K562 (cell line): ENCODE data around the gene REEP3. TPM values are rescaled to one million over a fixed set of nuclear protein-coding genes. Genes with fewer than 3 reads are reported as not detected.

Source experiments
- CBX1 ChIP-seq: sonication (generic); IDR thresholded peaks from 2 replicates; pipeline ENCODE4 v1.6.1; 2016; ENCODE audit warnings: antibody characterized with exemption, low read depth, mild to moderate bottlenecking
- DNMT1 ChIP-seq: fragments of 450-650 bp; IDR thresholded peaks from 2 replicates; pipeline ENCODE4 v1.6.1; 2016; ENCODE audit warnings: antibody characterized with exemption, mild to moderate bottlenecking
- FIP1L1 ChIP-seq: fragments of 200-400 bp; formaldehyde crosslinking; IDR thresholded peaks from 2 replicates; pipeline ENCODE4 v1.6.1; 2018; ENCODE audit warnings: mild to moderate bottlenecking, low read depth, low read length; ENCODE audit not compliant: poor library complexity, severe bottlenecking
- HLTF ChIP-seq: fragments of 450-650 bp; IDR thresholded peaks from 2 replicates; pipeline ENCODE4 v1.6.1; 2016
- MEIS2 ChIP-seq: fragments of 450-650 bp; IDR thresholded peaks from 2 replicates; pipeline ENCODE4 v1.6.1; 2014; ENCODE audit warnings: mild to moderate bottlenecking; ENCODE audit not compliant: partially characterized antibody
- ZBTB17 ChIP-seq: fragments of 450-650 bp; formaldehyde crosslinking; IDR thresholded peaks from 2 replicates; pipeline ENCODE4 v1.4.0; 2020; ENCODE audit warnings: mild to moderate bottlenecking
- ZNF263 ChIP-seq: sonication (generic); formaldehyde crosslinking; IDR thresholded peaks from 2 replicates; pipeline ENCODE4 v1.8.0; 2022; ENCODE audit warnings: mild to moderate bottlenecking, missing genetic modification reagents, borderline replicate concordance
- ZNF3 ChIP-seq: fragments of 250-450 bp; sonication (Bioruptor Pico); IDR thresholded peaks from 2 replicates; pipeline ENCODE4 v1.5.0; 2021; ENCODE audit warnings: mild to moderate bottlenecking, moderate library complexity
- polyA plus RNA-seq, 8 experiments: library from polyadenylated mRNA; depleted of rRNA in 4 of 8; stranded (reverse) in 5 of 8; unstranded in 3 of 8; fragments of >200 nt; fragmentation: Nextera tagmentation in 2 of 8; fragmentation: Illumina TruSeq in 1 of 8; extraction: Ambion mirVana in 2 of 8; extraction: Trizol in 1 of 8; gene quantifications; 2 replicates each; pipeline versions ENCODE4 v1.2.1 to v1.2.3, GENCODE V29; 2011 to 2014; ENCODE audit warnings: inconsistent platforms in 1 of 8, missing spikeins in 1 of 8
- total RNA-seq, 7 experiments: library from RNA; depleted of rRNA in 6 of 7; stranded (reverse); fragments of >200 nt in 6 of 7; fragmentation: Illumina TruSeq in 2 of 7; extraction: Trizol in 2 of 7; gene quantifications; 2 replicates each; pipeline versions ENCODE4 v1.2.1 to v1.2.3, GENCODE V29; 2011 to 2021; ENCODE audit warnings: low replicate concordance in 1 of 7
- TF ChIP-seq, protein P1 (sequence below): IDR thresholded peaks from 2 replicates; pipeline ENCODE4 v1.6.1; 2014; ENCODE audit warnings: antibody characterized with exemption
- TF ChIP-seq, protein P2 (sequence below): sonication (generic); formaldehyde crosslinking; IDR thresholded peaks from 2 replicates; pipeline ENCODE4 v1.8.0; 2022; ENCODE audit warnings: mild to moderate bottlenecking, missing genetic modification reagents, borderline replicate concordance
- TF ChIP-seq, protein P3 (sequence below): fragments of 450-650 bp; IDR thresholded peaks from 2 replicates; pipeline ENCODE4 v1.6.1; 2016; ENCODE audit warnings: antibody characterized with exemption
- TF ChIP-seq, protein P4 (sequence below): sonication (generic); formaldehyde crosslinking; IDR thresholded peaks from 2 replicates; pipeline ENCODE4 v1.8.0; 2023; ENCODE audit warnings: mild to moderate bottlenecking, missing genetic modification reagents
- TF ChIP-seq, protein P5 (sequence below): sonication (generic); formaldehyde crosslinking; IDR thresholded peaks from 2 replicates; pipeline ENCODE4 v1.8.1; 2022; ENCODE audit warnings: missing genetic modification reagents
- TF ChIP-seq, protein P6 (sequence below): fragments of 250-450 bp; sonication (Bioruptor Pico); IDR thresholded peaks from 2 replicates; pipeline ENCODE4 v1.5.1; 2021; ENCODE audit warnings: mild to moderate bottlenecking

The REEP3 gene
- total and polyA plus RNA-seq, 9 of the 15 experiments (the other 6 are each of a cell fraction or from before 2014, with no cell fraction given), result 3.4 to 13.4 (median 9.2) TPM

DNA sequence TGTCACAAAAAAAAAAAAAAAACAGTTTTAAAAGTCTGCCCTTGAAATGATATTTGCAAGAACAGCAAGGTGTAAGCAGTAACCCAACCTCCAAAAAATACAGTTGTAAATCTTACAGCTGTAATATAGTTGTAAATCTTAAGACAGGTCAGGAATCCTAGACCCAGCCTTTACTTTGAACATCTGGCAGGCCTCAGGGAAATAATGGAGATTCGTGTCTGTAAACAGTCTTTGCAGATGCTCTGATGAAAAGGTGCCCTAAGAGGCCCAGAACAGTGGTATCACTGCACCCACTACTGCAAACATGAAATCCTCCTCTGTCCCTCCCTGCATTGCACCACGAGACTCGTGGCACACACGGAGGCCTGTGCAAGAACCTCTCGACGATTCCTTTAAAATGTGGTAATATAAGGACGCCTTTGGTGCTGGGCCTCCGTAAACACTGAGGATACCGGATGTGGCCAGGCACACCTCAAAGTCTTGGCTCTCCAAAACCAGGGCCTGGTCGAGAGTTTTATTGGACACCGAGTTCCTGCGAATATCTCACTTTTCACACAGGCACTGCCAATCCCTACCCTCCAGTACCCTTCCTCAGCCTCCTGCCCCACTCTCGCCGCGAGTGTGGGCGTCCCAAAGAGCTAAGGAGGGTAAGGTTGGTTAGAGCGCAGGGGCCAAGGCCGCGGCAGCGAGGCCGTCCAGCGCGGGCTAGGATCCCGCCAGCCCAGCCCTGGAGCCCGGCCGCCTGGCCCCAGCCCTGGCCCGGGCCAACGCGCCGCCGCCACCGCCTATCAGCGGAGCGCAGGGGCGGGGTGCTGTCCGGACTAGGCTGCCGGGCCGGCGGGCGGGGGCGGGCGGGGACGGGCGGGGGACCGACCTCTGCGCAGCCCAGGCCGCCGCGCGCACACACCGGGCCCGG lies at the start of gene REEP3 (continued):
- TF ChIP-seq, protein P1, sequence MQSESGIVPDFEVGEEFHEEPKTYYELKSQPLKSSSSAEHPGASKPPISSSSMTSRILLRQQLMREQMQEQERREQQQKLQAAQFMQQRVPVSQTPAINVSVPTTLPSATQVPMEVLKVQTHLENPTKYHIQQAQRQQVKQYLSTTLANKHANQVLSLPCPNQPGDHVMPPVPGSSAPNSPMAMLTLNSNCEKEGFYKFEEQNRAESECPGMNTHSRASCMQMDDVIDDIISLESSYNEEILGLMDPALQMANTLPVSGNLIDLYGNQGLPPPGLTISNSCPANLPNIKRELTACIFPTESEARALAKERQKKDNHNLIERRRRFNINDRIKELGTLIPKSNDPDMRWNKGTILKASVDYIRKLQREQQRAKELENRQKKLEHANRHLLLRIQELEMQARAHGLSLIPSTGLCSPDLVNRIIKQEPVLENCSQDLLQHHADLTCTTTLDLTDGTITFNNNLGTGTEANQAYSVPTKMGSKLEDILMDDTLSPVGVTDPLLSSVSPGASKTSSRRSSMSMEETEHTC, result no peak
- TF ChIP-seq, protein P2, sequence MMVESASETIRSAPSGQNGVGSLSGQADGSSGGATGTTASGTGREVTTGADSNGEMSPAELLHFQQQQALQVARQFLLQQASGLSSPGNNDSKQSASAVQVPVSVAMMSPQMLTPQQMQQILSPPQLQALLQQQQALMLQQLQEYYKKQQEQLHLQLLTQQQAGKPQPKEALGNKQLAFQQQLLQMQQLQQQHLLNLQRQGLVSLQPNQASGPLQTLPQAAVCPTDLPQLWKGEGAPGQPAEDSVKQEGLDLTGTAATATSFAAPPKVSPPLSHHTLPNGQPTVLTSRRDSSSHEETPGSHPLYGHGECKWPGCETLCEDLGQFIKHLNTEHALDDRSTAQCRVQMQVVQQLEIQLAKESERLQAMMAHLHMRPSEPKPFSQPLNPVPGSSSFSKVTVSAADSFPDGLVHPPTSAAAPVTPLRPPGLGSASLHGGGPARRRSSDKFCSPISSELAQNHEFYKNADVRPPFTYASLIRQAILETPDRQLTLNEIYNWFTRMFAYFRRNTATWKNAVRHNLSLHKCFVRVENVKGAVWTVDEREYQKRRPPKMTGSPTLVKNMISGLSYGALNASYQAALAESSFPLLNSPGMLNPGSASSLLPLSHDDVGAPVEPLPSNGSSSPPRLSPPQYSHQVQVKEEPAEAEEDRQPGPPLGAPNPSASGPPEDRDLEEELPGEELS (CRISPR knock-in tag), result peak; percentile 85; the same call in 1 of the 2 replicates
- TF ChIP-seq MEIS2, result peak; percentile 70
- TF ChIP-seq, protein P3, sequence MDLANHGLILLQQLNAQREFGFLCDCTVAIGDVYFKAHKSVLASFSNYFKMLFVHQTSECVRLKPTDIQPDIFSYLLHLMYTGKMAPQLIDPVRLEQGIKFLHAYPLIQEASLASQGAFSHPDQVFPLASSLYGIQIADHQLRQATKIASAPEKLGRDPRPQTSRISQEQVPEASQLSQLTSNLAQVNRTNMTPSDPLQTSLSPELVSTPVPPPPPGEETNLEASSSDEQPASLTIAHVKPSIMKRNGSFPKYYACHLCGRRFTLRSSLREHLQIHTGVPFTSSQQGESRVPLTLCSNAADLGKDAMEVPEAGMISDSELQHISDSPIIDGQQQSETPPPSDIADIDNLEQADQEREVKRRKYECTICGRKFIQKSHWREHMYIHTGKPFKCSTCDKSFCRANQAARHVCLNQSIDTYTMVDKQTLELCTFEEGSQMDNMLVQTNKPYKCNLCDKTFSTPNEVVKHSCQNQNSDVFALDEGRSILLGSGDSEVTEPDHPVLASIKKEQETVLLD, result no peak
- no peak for TF ChIP-seq FIP1L1
- no peak for TF ChIP-seq DNMT1
- no peak for TF ChIP-seq HLTF
- TF ChIP-seq, protein P4, sequence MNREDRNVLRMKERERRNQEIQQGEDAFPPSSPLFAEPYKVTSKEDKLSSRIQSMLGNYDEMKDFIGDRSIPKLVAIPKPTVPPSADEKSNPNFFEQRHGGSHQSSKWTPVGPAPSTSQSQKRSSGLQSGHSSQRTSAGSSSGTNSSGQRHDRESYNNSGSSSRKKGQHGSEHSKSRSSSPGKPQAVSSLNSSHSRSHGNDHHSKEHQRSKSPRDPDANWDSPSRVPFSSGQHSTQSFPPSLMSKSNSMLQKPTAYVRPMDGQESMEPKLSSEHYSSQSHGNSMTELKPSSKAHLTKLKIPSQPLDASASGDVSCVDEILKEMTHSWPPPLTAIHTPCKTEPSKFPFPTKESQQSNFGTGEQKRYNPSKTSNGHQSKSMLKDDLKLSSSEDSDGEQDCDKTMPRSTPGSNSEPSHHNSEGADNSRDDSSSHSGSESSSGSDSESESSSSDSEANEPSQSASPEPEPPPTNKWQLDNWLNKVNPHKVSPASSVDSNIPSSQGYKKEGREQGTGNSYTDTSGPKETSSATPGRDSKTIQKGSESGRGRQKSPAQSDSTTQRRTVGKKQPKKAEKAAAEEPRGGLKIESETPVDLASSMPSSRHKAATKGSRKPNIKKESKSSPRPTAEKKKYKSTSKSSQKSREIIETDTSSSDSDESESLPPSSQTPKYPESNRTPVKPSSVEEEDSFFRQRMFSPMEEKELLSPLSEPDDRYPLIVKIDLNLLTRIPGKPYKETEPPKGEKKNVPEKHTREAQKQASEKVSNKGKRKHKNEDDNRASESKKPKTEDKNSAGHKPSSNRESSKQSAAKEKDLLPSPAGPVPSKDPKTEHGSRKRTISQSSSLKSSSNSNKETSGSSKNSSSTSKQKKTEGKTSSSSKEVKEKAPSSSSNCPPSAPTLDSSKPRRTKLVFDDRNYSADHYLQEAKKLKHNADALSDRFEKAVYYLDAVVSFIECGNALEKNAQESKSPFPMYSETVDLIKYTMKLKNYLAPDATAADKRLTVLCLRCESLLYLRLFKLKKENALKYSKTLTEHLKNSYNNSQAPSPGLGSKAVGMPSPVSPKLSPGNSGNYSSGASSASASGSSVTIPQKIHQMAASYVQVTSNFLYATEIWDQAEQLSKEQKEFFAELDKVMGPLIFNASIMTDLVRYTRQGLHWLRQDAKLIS (CRISPR knock-in tag), result 0 out of 2 replicates have a peak, but pooled peaks have one; percentile 39
- TF ChIP-seq ZNF3 (CRISPR knock-in tag), result no peak
- TF ChIP-seq CBX1, result 0 out of 2 replicates have a peak, but pooled peaks have one; percentile 89
- TF ChIP-seq, protein P5, sequence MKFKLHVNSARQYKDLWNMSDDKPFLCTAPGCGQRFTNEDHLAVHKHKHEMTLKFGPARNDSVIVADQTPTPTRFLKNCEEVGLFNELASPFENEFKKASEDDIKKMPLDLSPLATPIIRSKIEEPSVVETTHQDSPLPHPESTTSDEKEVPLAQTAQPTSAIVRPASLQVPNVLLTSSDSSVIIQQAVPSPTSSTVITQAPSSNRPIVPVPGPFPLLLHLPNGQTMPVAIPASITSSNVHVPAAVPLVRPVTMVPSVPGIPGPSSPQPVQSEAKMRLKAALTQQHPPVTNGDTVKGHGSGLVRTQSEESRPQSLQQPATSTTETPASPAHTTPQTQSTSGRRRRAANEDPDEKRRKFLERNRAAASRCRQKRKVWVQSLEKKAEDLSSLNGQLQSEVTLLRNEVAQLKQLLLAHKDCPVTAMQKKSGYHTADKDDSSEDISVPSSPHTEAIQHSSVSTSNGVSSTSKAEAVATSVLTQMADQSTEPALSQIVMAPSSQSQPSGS (CRISPR knock-in tag), result peak; percentile 46; the same call in 1 of the 2 replicates
- TF ChIP-seq, protein P6, sequence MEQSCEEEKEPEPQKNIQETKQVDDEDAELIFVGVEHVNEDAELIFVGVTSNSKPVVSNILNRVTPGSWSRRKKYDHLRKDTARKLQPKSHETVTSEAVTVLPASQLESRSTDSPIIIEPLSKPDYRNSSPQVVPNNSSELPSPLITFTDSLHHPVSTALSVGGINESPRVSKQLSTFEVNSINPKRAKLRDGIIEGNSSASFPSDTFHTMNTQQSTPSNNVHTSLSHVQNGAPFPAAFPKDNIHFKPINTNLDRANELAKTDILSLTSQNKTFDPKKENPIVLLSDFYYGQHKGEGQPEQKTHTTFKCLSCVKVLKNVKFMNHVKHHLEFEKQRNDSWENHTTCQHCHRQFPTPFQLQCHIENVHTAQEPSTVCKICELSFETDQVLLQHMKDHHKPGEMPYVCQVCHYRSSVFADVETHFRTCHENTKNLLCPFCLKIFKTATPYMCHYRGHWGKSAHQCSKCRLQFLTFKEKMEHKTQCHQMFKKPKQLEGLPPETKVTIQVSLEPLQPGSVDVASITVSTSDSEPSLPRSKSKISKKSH (CRISPR knock-in tag), result peak; percentile 74; the same call in 1 of the 2 replicates
- peak; percentile 33; the same call in 1 of the 2 replicates for TF ChIP-seq ZBTB17 (CRISPR knock-in tag)
- TF ChIP-seq ZNF263 (CRISPR knock-in tag), result no peak; the same call in none of the 2 replicates
